HepG2 (cell line): ENCODE data around the gene HBS1L. TPM values are rescaled to one million over a fixed set of nuclear protein-coding genes. Genes with fewer than 3 reads are reported as not detected.
A peak's percentile ranks its signal among the peaks of the same experiment; 100 is the strongest.

Source experiments
- CBFB ChIP-seq: sonication (generic); formaldehyde crosslinking; IDR thresholded peaks from 2 replicates; pipeline ENCODE4 v1.4.0; 2020; ENCODE audit warnings: missing genetic modification reagents
- FOXC1 ChIP-seq: sonication (generic); formaldehyde crosslinking; IDR thresholded peaks from 2 replicates; pipeline ENCODE4 v1.8.0; 2022; ENCODE audit warnings: mild to moderate bottlenecking, missing genetic modification reagents, borderline replicate concordance
- FOXP1 ChIP-seq, 2 experiments: fragments of 450-650 bp in 1 of 2; IDR thresholded peaks; 2 replicates each; pipeline ENCODE4 v1.6.1; 2017 to 2018; ENCODE audit warnings: antibody characterized with exemption in 1 of 2
- JUN ChIP-seq: sonication (generic); formaldehyde crosslinking; IDR thresholded peaks from 2 replicates; pipeline ENCODE4 v1.4.0; 2020; ENCODE audit warnings: mild to moderate bottlenecking, missing genetic modification reagents
- MEIS1 ChIP-seq: sonication (generic); formaldehyde crosslinking; IDR thresholded peaks from 2 replicates; pipeline ENCODE4 v1.9.0; 2021; ENCODE audit warnings: mild to moderate bottlenecking, missing genetic modification reagents, moderate library complexity, borderline replicate concordance
- MLX ChIP-seq: IDR thresholded peaks from 2 replicates; pipeline ENCODE4 v1.6.1; 2016
- MXI1 ChIP-seq: IDR thresholded peaks from 3 replicates; pipeline ENCODE4 v1.6.1; 2012; ENCODE audit warnings: low read depth, low read length, inconsistent platforms, borderline replicate concordance
- NCOA2 ChIP-seq: sonication (generic); formaldehyde crosslinking; IDR thresholded peaks from 2 replicates; pipeline ENCODE4 v1.8.0; 2022; ENCODE audit warnings: inconsistent platforms
- RELA ChIP-seq: sonication (generic); formaldehyde crosslinking; IDR thresholded peaks from 2 replicates; pipeline ENCODE4 v1.4.0; 2020; ENCODE audit warnings: missing genetic modification reagents
- SMC3 ChIP-seq: IDR thresholded peaks from 2 replicates; pipeline ENCODE4 v1.6.1; 2011; ENCODE audit warnings: low read length, improper control_type of control experiment
- TBL1XR1 ChIP-seq: fragments of 150-350 bp; IDR thresholded peaks from 2 replicates; pipeline ENCODE4 v1.6.1; 2014; ENCODE audit warnings: borderline replicate concordance, low read length; ENCODE audit not compliant: partially characterized antibody
- TBX2 ChIP-seq: sonication (generic); formaldehyde crosslinking; IDR thresholded peaks from 2 replicates; pipeline ENCODE4 v1.5.0; 2020; ENCODE audit warnings: missing genetic modification reagents, mild to moderate bottlenecking, borderline replicate concordance
- TMF1 ChIP-seq: sonication (generic); formaldehyde crosslinking; IDR thresholded peaks from 2 replicates; pipeline ENCODE4 v1.8.1; 2022; ENCODE audit warnings: low read depth, missing genetic modification reagents
- U2AF2 ChIP-seq: fragments of 200-400 bp; formaldehyde crosslinking; IDR thresholded peaks from 2 replicates; pipeline ENCODE4 v1.6.1; 2017; ENCODE audit warnings: low read depth, mild to moderate bottlenecking, low read length
- ZBTB42 ChIP-seq: sonication (generic); formaldehyde crosslinking; IDR thresholded peaks from 2 replicates; pipeline ENCODE4 v1.5.0; 2020; ENCODE audit warnings: mild to moderate bottlenecking, missing genetic modification reagents
- ZNF12 ChIP-seq: sonication (generic); formaldehyde crosslinking; IDR thresholded peaks from 2 replicates; pipeline ENCODE4 v1.5.0; 2020; ENCODE audit warnings: missing genetic modification reagents
- ZNF292 ChIP-seq: sonication (generic); formaldehyde crosslinking; IDR thresholded peaks from 2 replicates; pipeline ENCODE4 v1.8.1; 2022; ENCODE audit warnings: mild to moderate bottlenecking, low read depth, missing genetic modification reagents, borderline replicate concordance
- ZNF607 ChIP-seq: sonication (generic); formaldehyde crosslinking; IDR thresholded peaks from 2 replicates; pipeline ENCODE4 v1.5.1; 2020; ENCODE audit warnings: missing genetic modification reagents, mild to moderate bottlenecking, borderline replicate concordance
- ZNF616 ChIP-seq: sonication (generic); formaldehyde crosslinking; IDR thresholded peaks from 2 replicates; pipeline ENCODE4 v1.5.0; 2020; ENCODE audit warnings: low read depth, mild to moderate bottlenecking, missing genetic modification reagents
- ZNF639 ChIP-seq: conservative IDR thresholded peaks from 2 replicates; pipeline ENCODE4 v1.6.1; 2018; ENCODE audit warnings: missing genetic modification reagents
- ZNF674 ChIP-seq: sonication (generic); formaldehyde crosslinking; IDR thresholded peaks from 2 replicates; pipeline ENCODE4 v1.5.0; 2020; ENCODE audit warnings: low read depth, mild to moderate bottlenecking, missing genetic modification reagents
- ZNF768 ChIP-seq: sonication (generic); formaldehyde crosslinking; IDR thresholded peaks from 2 replicates; pipeline ENCODE4 v1.4.0; 2020; ENCODE audit warnings: missing genetic modification reagents
- ZNF784 ChIP-seq: sonication (generic); formaldehyde crosslinking; IDR thresholded peaks from 2 replicates; pipeline ENCODE4 v1.5.1; 2020; ENCODE audit warnings: missing genetic modification reagents, mild to moderate bottlenecking, borderline replicate concordance
- polyA plus RNA-seq, 8 experiments: library from polyadenylated mRNA; depleted of rRNA in 3 of 8; stranded (reverse) in 7 of 8; unstranded in 1 of 8; fragments of >200 nt; fragmentation: Illumina TruSeq in 4 of 8; extraction: Trizol in 4 of 8; gene quantifications; 2 replicates each; pipeline versions ENCODE4 v1.2.1 to v1.2.3, GENCODE V29; 2011 to 2016; ENCODE audit warnings: low read depth in 4 of 8, missing spikeins in 1 of 8, mixed read lengths in 1 of 8; ENCODE audit not compliant: insufficient read depth in 1 of 8
- total RNA-seq, 5 experiments: library from RNA; depleted of rRNA; stranded (reverse); fragments of >200 nt; fragmentation: Illumina TruSeq; extraction: Trizol; gene quantifications; 2 replicates each; pipeline ENCODE4 v1.2.3, GENCODE V29; 2016; ENCODE audit warnings: low read depth in 1 of 5
- TF ChIP-seq, protein P1 (sequence below): sonication (generic); formaldehyde crosslinking; IDR thresholded peaks from 2 replicates; pipeline ENCODE4 v1.4.0; 2020; ENCODE audit warnings: missing genetic modification reagents, borderline replicate concordance
- TF ChIP-seq, protein P2 (sequence below): sonication (generic); formaldehyde crosslinking; IDR thresholded peaks from 2 replicates; pipeline ENCODE4 v1.4.0; 2020; ENCODE audit warnings: missing genetic modification reagents

Gene HBS1L
- total and polyA plus RNA-seq, 2 of the 13 experiments (the other 11 are each of a cell fraction or from before 2014, with no cell fraction given) = 44.1 to 138 TPM

DNA sequence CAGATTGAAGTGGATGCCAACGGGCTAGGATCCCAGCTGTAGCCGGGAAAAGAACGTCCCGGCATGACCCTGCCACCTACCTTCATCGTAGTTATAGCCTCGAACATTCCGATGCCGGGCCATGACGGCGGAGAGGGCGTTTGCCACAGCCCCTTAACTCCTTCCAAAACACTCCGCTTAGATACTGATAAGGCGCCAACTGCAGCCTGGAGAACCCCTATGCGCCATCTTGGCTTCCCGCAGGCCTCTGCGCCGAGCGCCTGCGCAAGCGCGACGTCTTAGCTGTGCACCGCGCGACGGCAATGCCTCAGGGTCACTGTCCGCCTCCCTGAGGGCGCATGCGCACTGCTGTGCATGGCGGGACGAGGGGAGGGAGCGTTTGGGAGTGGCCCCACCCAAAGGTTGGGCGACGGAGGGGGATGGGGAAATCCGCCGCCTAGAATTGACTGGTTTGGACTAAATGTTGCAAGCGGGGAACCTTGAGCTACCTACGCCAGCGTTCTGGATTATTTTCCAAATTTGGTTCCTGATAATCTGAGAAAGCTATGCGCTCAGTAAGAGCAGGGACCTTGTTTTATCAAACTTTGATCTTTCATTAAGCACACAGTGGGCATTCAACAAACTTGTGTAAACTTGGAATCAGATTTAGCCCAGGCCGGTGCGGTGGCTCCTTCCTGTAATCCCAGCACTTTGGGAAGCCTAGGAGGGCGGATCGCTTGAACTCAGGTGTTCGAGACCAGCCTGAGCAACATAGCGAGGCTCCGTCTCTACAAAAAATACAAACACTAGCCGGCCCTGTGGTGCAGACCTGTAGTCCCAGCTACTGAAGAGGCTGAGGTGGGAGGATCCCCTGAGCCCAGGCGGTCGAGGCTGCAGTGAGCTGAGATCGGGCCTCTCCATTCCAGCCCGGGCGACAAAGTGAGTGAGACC lies at the start of gene HBS1L (continued):
- TF ChIP-seq MXI1 = peak; percentile 83; the same call in 1 of the 3 replicates
- TF ChIP-seq NCOA2 (CRISPR knock-in tag) = peak; percentile 39; the same call in 1 of the 2 replicates
- peak; percentile 51 for TF ChIP-seq MLX (CRISPR knock-in tag)
- TF ChIP-seq, protein P1, sequence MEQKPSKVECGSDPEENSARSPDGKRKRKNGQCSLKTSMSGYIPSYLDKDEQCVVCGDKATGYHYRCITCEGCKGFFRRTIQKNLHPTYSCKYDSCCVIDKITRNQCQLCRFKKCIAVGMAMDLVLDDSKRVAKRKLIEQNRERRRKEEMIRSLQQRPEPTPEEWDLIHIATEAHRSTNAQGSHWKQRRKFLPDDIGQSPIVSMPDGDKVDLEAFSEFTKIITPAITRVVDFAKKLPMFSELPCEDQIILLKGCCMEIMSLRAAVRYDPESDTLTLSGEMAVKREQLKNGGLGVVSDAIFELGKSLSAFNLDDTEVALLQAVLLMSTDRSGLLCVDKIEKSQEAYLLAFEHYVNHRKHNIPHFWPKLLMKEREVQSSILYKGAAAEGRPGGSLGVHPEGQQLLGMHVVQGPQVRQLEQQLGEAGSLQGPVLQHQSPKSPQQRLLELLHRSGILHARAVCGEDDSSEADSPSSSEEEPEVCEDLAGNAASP (CRISPR knock-in tag) = peak; percentile 61; the same call in 1 of the 2 replicates
- no peak for TF ChIP-seq U2AF2
- no peak; the same call in 1 of the 2 replicates for TF ChIP-seq ZNF12 (CRISPR knock-in tag)
- TF ChIP-seq ZNF768 = no peak; the same call in 1 of the 2 replicates
- no peak for TF ChIP-seq SMC3
- peak; percentile 88; the same call in 1 of the 2 replicates for TF ChIP-seq CBFB (CRISPR knock-in tag)
- TF ChIP-seq TBL1XR1 = peak; percentile 84
- TF ChIP-seq RELA (CRISPR knock-in tag) = peak; percentile 58; the same call in 1 of the 2 replicates
- TF ChIP-seq FOXP1 (IDR thresholded peaks at IDR 0.05) = no peak
- TF ChIP-seq FOXP1 (CRISPR knock-in tag; IDR thresholded peaks at IDR 0.05) = no peak; the same call in none of the 2 replicates
- peak; percentile 89 for TF ChIP-seq TBX2 (CRISPR knock-in tag)
- peak; percentile 42; the same call in 1 of the 2 replicates for TF ChIP-seq TMF1 (CRISPR knock-in tag)
- no peak for TF ChIP-seq JUN (CRISPR knock-in tag)
- peak; percentile 91; the same call in 1 of the 2 replicates for TF ChIP-seq ZNF607 (CRISPR knock-in tag)
- peak; percentile 33; the same call in 1 of the 2 replicates for TF ChIP-seq ZNF674
- TF ChIP-seq ZBTB42 (CRISPR knock-in tag) = 0 out of 2 replicates have a peak, but pooled peaks have one; percentile 7
- TF ChIP-seq ZNF292 (CRISPR knock-in tag) = no peak
- TF ChIP-seq MEIS1 = peak; percentile 71; the same call in 1 of the 2 replicates
- TF ChIP-seq, protein P2, sequence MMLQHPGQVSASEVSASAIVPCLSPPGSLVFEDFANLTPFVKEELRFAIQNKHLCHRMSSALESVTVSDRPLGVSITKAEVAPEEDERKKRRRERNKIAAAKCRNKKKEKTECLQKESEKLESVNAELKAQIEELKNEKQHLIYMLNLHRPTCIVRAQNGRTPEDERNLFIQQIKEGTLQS (CRISPR knock-in tag) = peak; percentile 33
- TF ChIP-seq ZNF639 = no peak; the same call in 1 of the 2 replicates
- no peak; the same call in 1 of the 2 replicates for TF ChIP-seq ZNF784 (CRISPR knock-in tag)
- TF ChIP-seq FOXC1 = peak; percentile 91; the same call in 1 of the 2 replicates
- 0 out of 2 replicates have a peak, but pooled peaks have one; percentile 58 for TF ChIP-seq ZNF616
